GM18867 (cell line): Measurements from ENCODE around the gene RTN4RL1.

Source experiments
- ATAC-seq: cut with Tn5 transposase; IDR thresholded peaks from one replicate; pipeline ENCODE4 v1.9.1; 2021; ENCODE audit warnings: mild to moderate bottlenecking, moderate library complexity; ENCODE audit not compliant: unreplicated experiment

Gene RTN4RL1

GRCh38 chr17:1928976-1929375 is 96.2 kb downstream of the RTN4RL1 start:
- ATAC-seq: no peak

GRCh38 chr17:1920948-1921351 is 104.2 kb downstream of the RTN4RL1 start:
- ATAC-seq: no peak

GRCh38 chr17:1919201-1919600 is 105.9 kb downstream of the RTN4RL1 start:
- ATAC-seq: no peak

- no peak for ATAC-seq
Measured at GRCh38 chr17:1918346-1919162, 106.6 kb downstream of the RTN4RL1 start.

GRCh38 chr17:1916963-1917715 is 108.0 kb downstream of the RTN4RL1 start:
- ATAC-seq: no peak

GRCh38 chr17:1916316-1916715 is 108.8 kb downstream of the RTN4RL1 start:
- no peak for ATAC-seq

- no peak for ATAC-seq
Measured at GRCh38 chr17:1915889-1916288, 109.2 kb downstream of the RTN4RL1 start.

GRCh38 chr17:1914661-1915083 is 110.5 kb downstream of the RTN4RL1 start:
- ATAC-seq: no peak

GRCh38 chr17:1913702-1914101 is 111.4 kb downstream of the RTN4RL1 start:
- ATAC-seq: no peak

- ATAC-seq: no peak
Measured at GRCh38 chr17:1912146-1912545, 113.0 kb downstream of the RTN4RL1 start.

GRCh38 chr17:1909985-1910384 is 115.1 kb downstream of the RTN4RL1 start:
- no peak for ATAC-seq

- ATAC-seq: no peak
Measured at GRCh38 chr17:1908699-1909309, 116.3 kb downstream of the RTN4RL1 start.

- no peak for ATAC-seq
Measured at GRCh38 chr17:1907909-1908698, 117.0 kb downstream of the RTN4RL1 start.

GRCh38 chr17:1907216-1907631 is 117.9 kb downstream of the RTN4RL1 start:
- no peak for ATAC-seq

- no peak for ATAC-seq
Measured at GRCh38 chr17:1906662-1907101, 118.5 kb downstream of the RTN4RL1 start.

- ATAC-seq: no peak
Measured at GRCh38 chr17:1905190-1905913, 119.8 kb downstream of the RTN4RL1 start.

GRCh38 chr17:1904273-1905182 is 120.6 kb downstream of the RTN4RL1 start:
- ATAC-seq: no peak

- no peak for ATAC-seq
Measured at GRCh38 chr17:1899403-1900000, 125.6 kb downstream of the RTN4RL1 start.

GRCh38 chr17:1898872-1899271 is 126.3 kb downstream of the RTN4RL1 start:
- ATAC-seq: no peak
